KMS-11 (cell line): ENCODE measurements around the gene KIF14.
"Not testable (repeated sequence)": the region's sequence is repeated elsewhere in the genome, so short reads cannot be mapped to it uniquely, and the experiment has no call there.

Source experiments
- H2AFZ ChIP-seq: fragments of 200-600 bp; sonication (generic); 2 replicates; pipeline ENCODE4 v1.6.1; 2016; ENCODE audit warnings: antibody characterized with exemption, mixed run types, low read depth
- H3K27ac ChIP-seq: fragments of 200-600 bp; sonication (generic); 2 replicates; pipeline ENCODE4 v1.6.1; 2016; ENCODE audit warnings: mild to moderate bottlenecking, mixed run types
- H3K27me3 ChIP-seq: fragments of 200-600 bp; sonication (generic); 2 replicates; pipeline ENCODE4 v1.6.1; 2017; ENCODE audit warnings: mild to moderate bottlenecking, low read depth, mixed run types, moderate library complexity; ENCODE audit not compliant: insufficient read depth
- H3K36me3 ChIP-seq: fragments of 200-600 bp; sonication (generic); 2 replicates; pipeline ENCODE4 v1.6.1; 2017; ENCODE audit warnings: mild to moderate bottlenecking, mixed run types; ENCODE audit not compliant: insufficient read depth
- H3K4me1 ChIP-seq: fragments of 200-600 bp; sonication (generic); 2 replicates; pipeline ENCODE4 v1.6.1; 2016; ENCODE audit warnings: mild to moderate bottlenecking, low read depth, mixed run types; ENCODE audit not compliant: poor library complexity, severe bottlenecking
- H3K4me2 ChIP-seq: fragments of 200-600 bp; sonication (generic); 2 replicates; pipeline ENCODE4 v1.7.0; 2016; ENCODE audit warnings: mild to moderate bottlenecking, mixed run types
- H3K4me3 ChIP-seq: fragments of 200-600 bp; sonication (generic); IDR thresholded peaks from 2 replicates; pipeline ENCODE4 v1.6.1; 2017; ENCODE audit warnings: low read depth, low read length, mixed read lengths; ENCODE audit not compliant: insufficient read depth
- H3K79me2 ChIP-seq: fragments of 200-600 bp; sonication (generic); 2 replicates; pipeline ENCODE4 v1.6.1; 2016; ENCODE audit warnings: low read depth, mixed run types; ENCODE audit not compliant: insufficient read depth
- H3K9ac ChIP-seq: fragments of 200-600 bp; sonication (generic); 2 replicates; pipeline ENCODE4 v1.6.1; 2016; ENCODE audit warnings: mild to moderate bottlenecking, mixed run types
- H4K20me1 ChIP-seq: fragments of 200-600 bp; sonication (generic); 2 replicates; pipeline ENCODE4 v1.6.1; 2016; ENCODE audit warnings: mild to moderate bottlenecking, mixed run types; ENCODE audit not compliant: insufficient read depth
- TF ChIP-seq, protein P1 (sequence below): fragments of 200-600 bp; sonication (generic); conservative IDR thresholded peaks from 2 replicates; pipeline ENCODE4 v1.6.1; 2017; ENCODE audit warnings: low read depth, mild to moderate bottlenecking, antibody characterized with exemption, low read length, moderate library complexity, mixed read lengths

KIF14 gene

DNA sequence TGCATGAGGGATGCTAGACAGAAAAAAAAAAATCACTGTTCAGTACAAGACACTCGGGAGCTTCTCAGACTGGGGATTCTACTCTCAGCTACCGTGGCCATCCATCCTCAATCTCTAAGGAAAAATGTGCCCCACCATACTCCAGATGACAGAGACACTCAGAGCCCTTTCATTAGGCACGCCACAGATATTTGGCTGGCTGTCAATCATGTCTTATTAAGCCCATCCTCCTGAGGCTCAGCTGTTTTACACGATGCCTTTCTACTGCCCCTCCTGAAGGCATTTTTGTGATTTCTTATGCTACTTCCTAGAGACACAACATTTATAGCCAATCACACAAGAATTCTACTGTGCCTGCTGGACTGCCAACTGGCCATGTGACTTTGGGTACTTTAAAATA is 92.9 kb downstream of the KIF14 start:
- no peak overlapping the region for H2AFZ ChIP-seq
- no peaks in the 10 kb centered on the region for H3K36me3 ChIP-seq
- H3K4me1 ChIP-seq, result no peaks in the 10 kb centered on the region
- H3K79me2 ChIP-seq, result no peaks in the 10 kb centered on the region
- no peak overlapping the region for H3K9ac ChIP-seq
- H4K20me1 ChIP-seq, result no peaks in the 10 kb centered on the region
- H3K4me2 ChIP-seq, result no peak overlapping the region
- TF ChIP-seq, protein P1, sequence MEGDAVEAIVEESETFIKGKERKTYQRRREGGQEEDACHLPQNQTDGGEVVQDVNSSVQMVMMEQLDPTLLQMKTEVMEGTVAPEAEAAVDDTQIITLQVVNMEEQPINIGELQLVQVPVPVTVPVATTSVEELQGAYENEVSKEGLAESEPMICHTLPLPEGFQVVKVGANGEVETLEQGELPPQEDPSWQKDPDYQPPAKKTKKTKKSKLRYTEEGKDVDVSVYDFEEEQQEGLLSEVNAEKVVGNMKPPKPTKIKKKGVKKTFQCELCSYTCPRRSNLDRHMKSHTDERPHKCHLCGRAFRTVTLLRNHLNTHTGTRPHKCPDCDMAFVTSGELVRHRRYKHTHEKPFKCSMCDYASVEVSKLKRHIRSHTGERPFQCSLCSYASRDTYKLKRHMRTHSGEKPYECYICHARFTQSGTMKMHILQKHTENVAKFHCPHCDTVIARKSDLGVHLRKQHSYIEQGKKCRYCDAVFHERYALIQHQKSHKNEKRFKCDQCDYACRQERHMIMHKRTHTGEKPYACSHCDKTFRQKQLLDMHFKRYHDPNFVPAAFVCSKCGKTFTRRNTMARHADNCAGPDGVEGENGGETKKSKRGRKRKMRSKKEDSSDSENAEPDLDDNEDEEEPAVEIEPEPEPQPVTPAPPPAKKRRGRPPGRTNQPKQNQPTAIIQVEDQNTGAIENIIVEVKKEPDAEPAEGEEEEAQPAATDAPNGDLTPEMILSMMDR, result no peak
- no peak overlapping the region for H3K27ac ChIP-seq
- no peak overlapping the region for H3K4me3 ChIP-seq
- no peaks in the 10 kb centered on the region for H3K27me3 ChIP-seq

DNA sequence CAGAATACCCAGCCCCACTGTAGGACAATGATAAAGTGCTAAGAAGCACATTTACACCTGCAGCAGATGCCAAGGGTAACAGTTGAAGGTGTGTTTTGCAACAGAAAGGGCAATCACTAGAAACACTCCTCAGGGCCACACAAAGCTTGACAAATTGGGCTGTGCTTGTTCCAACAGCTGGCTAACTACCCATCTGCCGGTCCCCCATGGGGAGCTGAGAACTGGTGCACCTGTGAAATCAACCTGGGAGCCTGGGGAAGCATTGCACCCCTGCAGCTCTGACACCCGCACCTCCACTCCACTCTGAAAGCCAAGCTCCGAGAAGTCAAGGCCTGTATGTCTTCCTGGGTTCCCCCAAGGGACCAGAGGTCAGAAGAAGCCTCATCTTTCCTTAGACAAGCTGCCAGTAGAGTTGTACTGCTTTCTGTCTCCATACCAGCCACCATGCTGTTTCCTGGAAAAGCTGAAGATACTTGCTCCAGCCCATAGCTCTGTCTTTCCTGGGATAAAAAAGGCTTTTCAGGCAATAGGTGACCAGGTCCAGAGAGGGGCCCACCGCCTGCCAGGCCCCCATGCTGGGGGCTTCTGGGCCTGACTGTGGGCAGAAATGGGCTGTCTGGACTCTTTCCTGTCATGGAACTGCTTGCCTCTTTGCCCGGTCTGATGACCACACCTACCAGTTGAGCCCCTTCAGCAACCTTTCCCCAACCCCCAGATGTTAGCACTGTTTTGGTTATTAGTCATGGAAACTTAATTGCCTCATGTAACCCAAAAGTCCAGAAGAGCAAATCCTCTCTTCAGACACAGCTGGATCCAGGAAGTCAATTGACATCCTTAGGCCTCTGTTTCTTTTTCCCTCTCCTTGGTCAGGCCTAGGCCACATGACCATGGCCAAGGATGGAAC is 93.6 kb downstream of the KIF14 start:
- Histone ChIP-seq H3K79me2 (no peaks in the 10 kb centered on the region), H3K27ac (no peak overlapping the region), H3K4me2 (no peak overlapping the region), H3K27me3 (no peaks in the 10 kb centered on the region), H4K20me1 (no peaks in the 10 kb centered on the region), H3K9ac (no peak overlapping the region), H2AFZ (no peak overlapping the region), H3K36me3 (no peaks in the 10 kb centered on the region), H3K4me3 (no peak overlapping the region), H3K4me1 (no peaks in the 10 kb centered on the region)
- TF ChIP-seq, protein P1, result no peak

DNA sequence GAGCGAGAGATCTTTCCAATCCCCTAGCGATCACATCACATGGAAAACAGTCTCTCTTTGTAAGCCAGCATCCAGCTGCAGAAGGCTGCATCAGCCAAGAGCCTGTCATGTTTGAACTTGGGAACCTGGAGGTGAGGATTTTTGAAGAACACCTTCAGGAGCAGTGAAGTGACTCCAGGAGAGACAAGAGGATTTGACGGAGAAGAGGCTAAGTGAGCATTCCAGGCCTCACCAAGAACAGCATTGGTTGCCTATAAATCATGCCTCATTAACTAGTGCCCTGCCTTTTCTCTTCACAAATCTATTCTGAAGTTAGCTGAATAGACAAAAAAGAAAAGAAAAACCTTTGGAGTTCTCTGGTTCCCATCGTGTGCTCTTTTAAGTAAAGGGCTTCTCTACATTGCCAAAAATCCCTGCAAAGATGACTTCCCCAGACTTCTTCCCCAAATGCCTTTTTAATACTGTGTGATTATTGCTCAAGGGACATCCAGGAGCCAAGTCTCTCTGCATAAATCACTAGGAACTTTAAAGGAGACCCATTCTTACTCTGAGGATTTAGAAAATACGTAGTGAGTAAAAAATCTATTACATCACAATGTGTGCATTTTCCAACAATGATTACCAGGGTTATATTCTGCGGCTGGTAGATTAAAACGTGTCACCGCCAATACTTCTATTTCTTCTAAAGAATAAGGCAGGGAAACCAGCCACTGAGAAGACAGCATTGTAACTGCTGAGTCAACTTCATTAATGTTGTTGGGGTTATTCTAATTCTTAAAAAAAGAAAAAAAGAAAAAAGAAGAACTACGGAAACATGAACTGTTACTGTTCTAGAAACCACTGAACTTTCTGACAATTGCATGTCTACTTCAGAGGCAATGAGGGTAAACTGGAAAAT is 95.2 kb downstream of the KIF14 start:
- TF ChIP-seq, protein P1, result no peak
- H2AFZ ChIP-seq, result no peak overlapping the region
- H3K9ac ChIP-seq, result no peak overlapping the region
- no peaks in the 10 kb centered on the region for H3K36me3 ChIP-seq
- no peak overlapping the region for H3K4me2 ChIP-seq
- no peak overlapping the region for H3K27ac ChIP-seq
- no peaks in the 10 kb centered on the region for H4K20me1 ChIP-seq
- H3K4me3 ChIP-seq, result no peak overlapping the region
- H3K4me1 ChIP-seq, result no peaks in the 10 kb centered on the region
- no peaks in the 10 kb centered on the region for H3K27me3 ChIP-seq
- no peaks in the 10 kb centered on the region for H3K79me2 ChIP-seq

DNA sequence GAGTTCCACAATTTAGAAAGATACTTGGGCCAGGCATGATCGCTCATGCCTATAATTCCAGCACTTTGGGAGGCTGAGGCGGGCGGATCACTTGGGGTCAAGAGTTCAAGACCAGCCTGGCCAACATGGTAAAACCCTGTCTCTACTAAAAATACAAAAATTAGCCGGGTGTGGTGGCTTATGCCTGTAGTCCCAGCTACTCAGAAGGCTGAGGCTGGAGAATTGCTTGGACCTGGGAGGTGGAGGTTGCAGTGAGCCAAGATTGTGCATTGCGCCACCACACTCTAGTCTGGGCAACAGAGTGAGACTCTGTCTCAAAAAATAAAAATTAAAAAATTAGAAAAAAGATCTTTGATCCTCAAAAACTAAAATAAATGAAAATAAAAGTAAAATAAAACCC is 96.0 kb downstream of the KIF14 start:
- not testable (repeated sequence) for H3K36me3 ChIP-seq, H3K27me3 ChIP-seq, H3K79me2 ChIP-seq, H2AFZ ChIP-seq, H3K4me2 ChIP-seq, H3K9ac ChIP-seq, H4K20me1 ChIP-seq, H3K27ac ChIP-seq, H3K4me3 ChIP-seq, H3K4me1 ChIP-seq
